Vagina (tissue), 2 donors: ENCODE results near the gene UBL4B. TPM values are rescaled to one million over a fixed set of nuclear protein-coding genes. Genes with fewer than 3 reads are reported as not detected.

Source experiments
- DNase-seq, 2 donors: peaks; one replicate each; pipeline ENCODE4 v3.0.0-alpha.2; 2017; ENCODE audit errors: extremely low spot score in 2 of 2
- H3K27ac ChIP-seq: fragments of 200-600 bp; sonication (generic); one replicate; pipeline ENCODE4 v1.5.1; 2019
- H3K27me3 ChIP-seq: fragments of 200-600 bp; sonication (generic); one replicate; pipeline ENCODE4 v1.5.1; 2019
- H3K36me3 ChIP-seq, 2 donors: fragments of 200-600 bp; sonication (generic); one replicate each; pipeline ENCODE4 v1.5.1; 2017 to 2019
- H3K4me1 ChIP-seq: fragments of 200-600 bp; sonication (generic); one replicate; pipeline ENCODE4 v1.5.1; 2019
- H3K4me3 ChIP-seq, 2 donors: fragments of 200-600 bp; sonication (generic); 1 replicate in 1 of 2; 2 replicates in 1 of 2; pipeline ENCODE4 v1.5.1; 2016 to 2019
- H3K9me3 ChIP-seq: fragments of 200-600 bp; sonication (generic); one replicate; pipeline ENCODE4 v1.5.1; 2019
- POLR2A ChIP-seq, 2 donors: fragments of 450-650 bp; IDR thresholded peaks; one replicate each; pipeline ENCODE4 v1.6.1; 2017; ENCODE audit warnings: antibody characterized with exemption in 2 of 2, mild to moderate bottlenecking in 2 of 2, moderate library complexity in 2 of 2
- POLR2AphosphoS5 ChIP-seq, 2 donors: sonication (generic); formaldehyde crosslinking; IDR thresholded peaks; one replicate each; pipeline ENCODE4 v1.9.0; 2017; ENCODE audit warnings: antibody characterized with exemption in 2 of 2, mild to moderate bottlenecking in 2 of 2, low read depth in 1 of 2; ENCODE audit not compliant: insufficient read depth in 1 of 2
- intact Hi-C: fragments of 100-400 bp; cut with DNase I; formaldehyde crosslinking; loops from one replicate; pipeline ENCODE4 v1.15.1; 2023
- total RNA-seq: library from RNA; depleted of rRNA; stranded (reverse); fragments of >200 nt; gene quantifications from one replicate; pipeline ENCODE4 v1.2.3, GENCODE V29; 2016
- TF ChIP-seq, protein P1 (sequence below), 3 experiments: fragments of 450-650 bp in 2 of 3; fragments of 200-600 bp in 1 of 3; sonication (generic) in 1 of 3; IDR thresholded peaks; one replicate each; pipeline ENCODE4 v1.5.1; 2017 to 2019; ENCODE audit warnings: antibody characterized with exemption in 3 of 3, mild to moderate bottlenecking in 2 of 3, moderate library complexity in 2 of 3

Gene UBL4B
- total RNA-seq, 1 donor from 2014 or later: not detected

DNA sequence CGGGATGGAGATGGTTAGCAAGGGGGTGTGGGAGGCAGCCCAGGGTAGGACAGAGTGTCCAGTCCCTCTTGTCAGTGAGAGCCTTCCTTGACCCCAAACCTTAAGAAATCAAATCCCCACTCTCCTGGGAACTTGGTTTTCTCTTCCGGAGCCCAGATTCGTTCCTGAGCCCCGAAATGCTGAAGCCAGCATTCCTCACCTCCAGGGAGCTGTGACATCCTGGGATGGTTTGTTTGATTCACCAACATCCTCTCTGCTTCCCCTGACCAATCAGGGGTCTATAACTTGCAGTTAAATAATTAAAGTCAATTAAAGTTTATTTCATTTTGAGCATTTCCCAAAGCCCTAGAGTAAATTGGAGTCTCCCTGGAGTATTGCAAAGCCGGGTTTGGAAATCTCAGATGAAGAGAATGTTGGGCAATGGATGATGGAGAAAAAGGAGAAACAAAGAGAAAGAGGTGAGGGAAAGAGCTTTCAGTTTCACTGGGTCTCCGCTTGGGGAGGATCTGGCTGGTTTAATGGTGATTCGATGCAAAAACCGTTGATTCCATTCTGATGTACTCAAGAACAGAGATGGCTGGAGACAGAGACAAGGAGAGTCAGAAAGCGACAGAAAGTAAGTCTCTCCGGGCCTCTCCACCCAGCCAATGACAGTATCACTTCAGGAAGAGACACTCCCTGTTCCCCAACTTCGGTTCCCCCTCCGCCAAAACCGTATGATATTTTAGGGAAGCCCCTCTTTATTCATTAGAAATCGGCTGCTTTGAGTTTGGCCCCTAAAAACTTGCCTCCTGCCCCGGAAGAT, 29.0 kb upstream of the UBL4B start:
- no peaks in the 10 kb centered on the region for H3K9me3 ChIP-seq
- H3K4me1 ChIP-seq: peaks cover 13% of the 10 kb centered on the region
- TF ChIP-seq POLR2AphosphoS5 (IDR thresholded peaks at IDR 0.05; ENCODE audit: insufficient read depth in 1 of 2, low read depth in 1 of 2) (no peak), POLR2A (IDR thresholded peaks at IDR 0.05) (no peak)
- TF ChIP-seq, protein P1, sequence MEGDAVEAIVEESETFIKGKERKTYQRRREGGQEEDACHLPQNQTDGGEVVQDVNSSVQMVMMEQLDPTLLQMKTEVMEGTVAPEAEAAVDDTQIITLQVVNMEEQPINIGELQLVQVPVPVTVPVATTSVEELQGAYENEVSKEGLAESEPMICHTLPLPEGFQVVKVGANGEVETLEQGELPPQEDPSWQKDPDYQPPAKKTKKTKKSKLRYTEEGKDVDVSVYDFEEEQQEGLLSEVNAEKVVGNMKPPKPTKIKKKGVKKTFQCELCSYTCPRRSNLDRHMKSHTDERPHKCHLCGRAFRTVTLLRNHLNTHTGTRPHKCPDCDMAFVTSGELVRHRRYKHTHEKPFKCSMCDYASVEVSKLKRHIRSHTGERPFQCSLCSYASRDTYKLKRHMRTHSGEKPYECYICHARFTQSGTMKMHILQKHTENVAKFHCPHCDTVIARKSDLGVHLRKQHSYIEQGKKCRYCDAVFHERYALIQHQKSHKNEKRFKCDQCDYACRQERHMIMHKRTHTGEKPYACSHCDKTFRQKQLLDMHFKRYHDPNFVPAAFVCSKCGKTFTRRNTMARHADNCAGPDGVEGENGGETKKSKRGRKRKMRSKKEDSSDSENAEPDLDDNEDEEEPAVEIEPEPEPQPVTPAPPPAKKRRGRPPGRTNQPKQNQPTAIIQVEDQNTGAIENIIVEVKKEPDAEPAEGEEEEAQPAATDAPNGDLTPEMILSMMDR (IDR thresholded peaks at IDR 0.05): no peak
- H3K36me3 ChIP-seq: no peaks in the 10 kb centered on the region
- no peak for DNase-seq
- intact Hi-C loops: no loop called here
- H3K27ac ChIP-seq: peak overlapping the region; percentile 77
- no peaks in the 10 kb centered on the region for H3K27me3 ChIP-seq
- peak overlapping the region; percentile 53 to 74 for H3K4me3 ChIP-seq

DNA sequence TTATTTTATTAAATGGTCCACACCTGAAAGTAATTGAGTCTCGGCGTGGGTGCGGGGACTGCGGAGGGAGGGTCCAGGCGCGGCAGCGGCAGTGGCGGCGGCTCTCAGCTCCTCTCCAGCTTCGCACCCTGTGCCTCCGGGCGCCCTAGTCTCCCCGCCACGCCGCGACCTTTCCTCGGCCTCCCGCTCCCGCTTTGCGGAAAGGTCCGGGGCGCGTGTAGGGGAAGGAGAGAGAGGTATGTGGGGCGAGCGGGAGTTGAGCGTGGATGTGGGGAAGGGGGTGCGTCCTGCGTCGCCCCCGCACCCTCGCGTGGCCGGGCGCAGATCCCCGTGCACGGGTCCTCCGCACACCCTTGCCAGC, 28.4 kb upstream of the UBL4B start:
- no peaks in the 10 kb centered on the region for H3K36me3 ChIP-seq
- no peak for TF ChIP-seq POLR2A (IDR thresholded peaks at IDR 0.05)
- TF ChIP-seq POLR2AphosphoS5 (IDR thresholded peaks at IDR 0.05; ENCODE audit: insufficient read depth in 1 of 2, low read depth in 1 of 2): no peak
- TF ChIP-seq, protein P1 (IDR thresholded peaks at IDR 0.05): no peak
- peak overlapping the region; percentile 53 to 74 for H3K4me3 ChIP-seq
- H3K9me3 ChIP-seq: no peaks in the 10 kb centered on the region
- intact Hi-C loops: no loop called here
- H3K4me1 ChIP-seq: peaks cover 13% of the 10 kb centered on the region
- H3K27ac ChIP-seq: peak overlapping the region; percentile 77
- H3K27me3 ChIP-seq: no peaks in the 10 kb centered on the region
- no peak for DNase-seq

DNA sequence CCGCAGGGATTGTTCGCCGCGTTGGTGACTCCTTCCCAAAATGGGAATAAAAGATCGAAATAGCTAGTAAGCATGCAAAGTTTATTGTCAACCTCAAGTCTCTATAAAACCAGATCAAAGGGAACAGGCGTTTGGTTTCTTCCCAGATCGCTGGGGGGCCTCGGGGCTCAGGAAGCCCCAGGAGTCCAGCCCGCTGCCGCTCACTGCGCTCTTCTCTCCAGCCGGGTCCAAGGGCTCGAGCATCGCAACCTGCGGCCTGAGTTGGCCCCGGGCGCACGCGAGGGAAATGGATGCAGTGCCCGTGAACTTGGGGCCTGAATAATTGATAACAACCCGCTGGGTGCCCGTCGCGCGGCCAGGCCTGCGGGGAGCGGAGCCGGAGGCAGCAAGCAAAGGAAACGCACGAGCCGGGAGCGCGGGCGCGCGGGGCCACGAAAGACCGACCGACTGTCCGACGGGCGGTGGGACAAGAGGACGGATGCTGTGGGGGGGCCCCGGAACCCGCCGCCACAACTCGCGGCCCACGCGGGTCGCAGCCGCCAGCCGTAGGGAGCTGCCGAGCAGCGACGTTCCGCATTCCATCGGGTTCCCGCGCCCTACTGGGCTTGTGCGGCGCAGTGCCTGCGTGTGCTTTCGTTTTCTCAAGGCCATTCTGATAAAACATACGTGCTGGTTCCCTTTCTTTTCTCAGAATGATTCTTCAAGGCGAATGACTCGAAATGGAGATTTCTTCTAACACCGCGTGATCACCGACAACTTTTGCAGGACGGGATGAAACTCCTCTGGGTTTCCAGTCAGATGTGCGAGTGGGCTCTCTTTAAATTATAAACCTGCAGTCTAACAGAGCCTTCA, 27.8 kb upstream of the UBL4B start:
- peaks cover 13% of the 10 kb centered on the region for H3K4me1 ChIP-seq
- no peaks in the 10 kb centered on the region for H3K9me3 ChIP-seq
- no peaks in the 10 kb centered on the region for H3K36me3 ChIP-seq
- peak overlapping the region; percentile 77 for H3K27ac ChIP-seq
- intact Hi-C loops: no loop called here
- peak in 1 of 2 donors; percentile 78 for TF ChIP-seq POLR2AphosphoS5 (IDR thresholded peaks at IDR 0.05; ENCODE audit: insufficient read depth in 1 of 2, low read depth in 1 of 2)
- TF ChIP-seq, protein P1 (IDR thresholded peaks at IDR 0.05): peak in 1 of 3 experiments; percentile 9
- TF ChIP-seq POLR2A (IDR thresholded peaks at IDR 0.05): peak in 1 of 2 donors; percentile 41
- no peak for DNase-seq
- H3K4me3 ChIP-seq: peak overlapping the region; percentile 53 to 74
- no peaks in the 10 kb centered on the region for H3K27me3 ChIP-seq

DNA sequence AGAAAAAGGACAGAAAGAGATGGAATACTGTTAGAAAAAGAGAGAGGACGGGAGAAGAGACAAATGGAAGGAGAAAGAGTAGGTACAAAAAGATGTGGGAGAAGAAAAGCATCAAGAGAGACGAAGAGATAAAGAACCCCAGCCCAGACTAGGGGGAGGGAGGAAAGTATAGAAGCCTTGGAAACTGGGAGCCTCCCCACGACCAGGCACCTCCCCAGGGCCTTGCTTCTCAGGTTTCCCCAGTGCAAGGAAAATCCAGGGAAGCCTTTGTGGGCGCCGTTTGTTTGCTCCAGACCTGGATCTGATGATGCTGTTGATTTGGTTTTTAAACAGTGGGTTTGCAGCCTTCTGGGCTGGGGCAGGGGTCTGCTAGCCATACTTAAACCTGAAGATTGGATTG, 26.6 kb upstream of the UBL4B start:
- Histone ChIP-seq H3K9me3 (no peaks in the 10 kb centered on the region), H3K36me3 (no peaks in the 10 kb centered on the region), H3K4me1 (peaks cover 13% of the 10 kb centered on the region), H3K4me3 (no peak overlapping the region), H3K27me3 (no peaks in the 10 kb centered on the region), H3K27ac (peak overlapping the region; percentile 77)
- intact Hi-C loops: no loop called here
- TF ChIP-seq POLR2A (IDR thresholded peaks at IDR 0.05) (no peak), POLR2AphosphoS5 (IDR thresholded peaks at IDR 0.05; ENCODE audit: insufficient read depth in 1 of 2, low read depth in 1 of 2) (no peak)
- TF ChIP-seq, protein P1 (IDR thresholded peaks at IDR 0.05): no peak
- DNase-seq: no peak
